ENCODE results near the gene YY1. TPM values are rescaled to one million over a fixed set of nuclear protein-coding genes. Genes with fewer than 3 reads are reported as not detected.

Gene YY1
- total and polyA plus RNA-seq, 2 donors from 2014 or later = 34.2 to 60.4 TPM

DNA sequence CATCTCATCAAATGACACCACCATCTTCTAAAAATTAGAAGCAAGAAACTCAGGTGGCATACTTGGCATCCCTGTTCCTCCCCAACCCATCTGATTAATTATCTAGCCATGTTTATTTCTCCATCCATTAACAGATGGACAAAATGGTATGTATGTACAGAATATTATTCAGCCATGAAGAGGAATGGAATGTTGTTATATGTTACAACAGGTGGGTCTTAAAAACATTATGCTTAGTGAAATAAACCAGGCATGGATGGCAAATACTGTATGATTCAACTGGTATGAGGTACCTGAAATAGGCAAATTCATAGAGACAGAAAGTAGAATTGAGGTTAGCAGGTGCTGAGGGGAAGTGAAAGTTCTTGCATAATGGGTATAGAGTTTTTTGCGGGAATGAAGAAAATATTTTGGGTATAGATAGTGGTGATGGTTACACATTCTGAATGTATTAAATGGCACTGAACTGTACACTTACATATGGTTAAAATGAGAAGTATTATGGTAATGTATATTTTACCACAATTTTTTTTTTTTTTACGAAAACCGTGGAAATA, 17.5 kb downstream of the YY1 start:
- FAIRE-seq = no peak
- Histone ChIP-seq H3K36me3 (ENCODE audit: control insufficient read depth in 2 of 3, insufficient read depth in 3 of 3, low read length in 3 of 3) (no peaks in the 10 kb centered on the region), H3K9me3 (ENCODE audit: control insufficient read depth in 2 of 3, insufficient read depth in 1 of 3, low read length in 3 of 3) (no peaks in the 10 kb centered on the region), H3K27me3 (ENCODE audit: control insufficient read depth, insufficient read depth, low read length) (no peaks in the 10 kb centered on the region), H3K27ac (ENCODE audit: low read depth in 2 of 2, low read length in 2 of 2) (no peak overlapping the region), H3K4me1 (ENCODE audit: control insufficient read depth in 2 of 3, insufficient read depth in 2 of 3, low read depth in 1 of 3, low read length in 3 of 3) (peaks cover 0 to 17% (median 15%) of the 10 kb centered on the region in 3 donors), H3K9ac (ENCODE audit: low read length in 3 of 3) (no peak overlapping the region), H3K4me3 (ENCODE audit: low read length in 3 of 3) (no peak overlapping the region)
- DNase-seq = no peak
- intact Hi-C loops (cut with DNase I) = no loop called here
- TF ChIP-seq, protein P1, sequence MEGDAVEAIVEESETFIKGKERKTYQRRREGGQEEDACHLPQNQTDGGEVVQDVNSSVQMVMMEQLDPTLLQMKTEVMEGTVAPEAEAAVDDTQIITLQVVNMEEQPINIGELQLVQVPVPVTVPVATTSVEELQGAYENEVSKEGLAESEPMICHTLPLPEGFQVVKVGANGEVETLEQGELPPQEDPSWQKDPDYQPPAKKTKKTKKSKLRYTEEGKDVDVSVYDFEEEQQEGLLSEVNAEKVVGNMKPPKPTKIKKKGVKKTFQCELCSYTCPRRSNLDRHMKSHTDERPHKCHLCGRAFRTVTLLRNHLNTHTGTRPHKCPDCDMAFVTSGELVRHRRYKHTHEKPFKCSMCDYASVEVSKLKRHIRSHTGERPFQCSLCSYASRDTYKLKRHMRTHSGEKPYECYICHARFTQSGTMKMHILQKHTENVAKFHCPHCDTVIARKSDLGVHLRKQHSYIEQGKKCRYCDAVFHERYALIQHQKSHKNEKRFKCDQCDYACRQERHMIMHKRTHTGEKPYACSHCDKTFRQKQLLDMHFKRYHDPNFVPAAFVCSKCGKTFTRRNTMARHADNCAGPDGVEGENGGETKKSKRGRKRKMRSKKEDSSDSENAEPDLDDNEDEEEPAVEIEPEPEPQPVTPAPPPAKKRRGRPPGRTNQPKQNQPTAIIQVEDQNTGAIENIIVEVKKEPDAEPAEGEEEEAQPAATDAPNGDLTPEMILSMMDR (IDR thresholded peaks at IDR 0.05; ENCODE audit: borderline replicate concordance, extremely low read depth, insufficient read depth) = no peak

DNA sequence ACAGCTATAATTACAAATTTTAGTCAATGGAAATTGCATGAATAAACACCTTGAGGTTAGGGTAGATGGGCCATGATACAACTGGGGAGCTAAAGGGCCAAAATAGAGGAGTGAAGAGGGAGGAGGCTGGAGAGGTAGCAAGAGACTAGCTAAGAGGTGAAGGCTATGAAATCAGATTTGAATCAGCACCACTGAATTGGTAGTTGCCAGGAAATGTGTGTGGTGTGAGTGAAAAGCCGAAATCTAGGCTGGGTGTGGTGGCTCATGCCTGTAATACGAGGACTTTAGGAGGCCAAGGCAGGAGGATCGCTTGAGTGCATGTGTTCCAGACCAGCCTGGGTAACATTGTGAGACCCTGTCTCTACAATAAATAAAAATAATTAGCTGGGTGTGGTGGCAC, 22.7 kb downstream of the YY1 start:
- FAIRE-seq (no peak), DNase-seq (no peak)
- H3K9me3 ChIP-seq (ENCODE audit: control insufficient read depth in 2 of 3, insufficient read depth in 1 of 3, low read length in 3 of 3) = no peaks in the 10 kb centered on the region
- no peak overlapping the region for H3K4me3 ChIP-seq (ENCODE audit: low read length in 3 of 3)
- intact Hi-C loops (cut with DNase I) = no loop called here
- H3K9ac ChIP-seq (ENCODE audit: low read length in 3 of 3) = no peak overlapping the region
- H3K4me1 ChIP-seq (ENCODE audit: control insufficient read depth in 2 of 3, insufficient read depth in 2 of 3, low read depth in 1 of 3, low read length in 3 of 3) = peaks cover 0 to 18% (median 11%) of the 10 kb centered on the region in 3 donors
- TF ChIP-seq, protein P1 (IDR thresholded peaks at IDR 0.05; ENCODE audit: borderline replicate concordance, extremely low read depth, insufficient read depth) = no peak
- peaks cover 2 to 9% (median 2%) of the 10 kb centered on the region in 3 donors for H3K36me3 ChIP-seq (ENCODE audit: control insufficient read depth in 2 of 3, insufficient read depth in 3 of 3, low read length in 3 of 3)
- H3K27ac ChIP-seq (ENCODE audit: low read depth in 2 of 2, low read length in 2 of 2) = no peak overlapping the region
- H3K27me3 ChIP-seq (ENCODE audit: control insufficient read depth, insufficient read depth, low read length) = no peaks in the 10 kb centered on the region

DNA sequence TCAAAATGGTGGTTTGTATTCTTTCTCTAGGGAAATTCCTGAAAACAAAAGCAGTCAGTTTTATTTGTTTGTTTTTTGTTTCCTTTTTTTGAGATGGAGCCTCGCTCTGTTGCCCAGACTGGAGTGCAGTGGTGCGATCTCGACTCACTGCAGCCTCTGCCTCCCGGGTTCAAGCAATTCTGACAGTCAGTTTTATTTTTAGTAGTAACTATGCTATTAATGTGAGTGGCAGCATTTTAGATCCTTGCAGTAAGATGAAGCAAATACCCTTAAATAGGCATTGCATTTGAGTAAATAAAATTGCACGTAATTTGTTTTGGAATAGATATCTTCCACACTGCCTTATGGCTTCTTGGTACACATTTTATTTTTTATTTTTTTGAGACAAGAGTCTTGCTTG, 23.6 kb downstream of the YY1 start:
- intact Hi-C loops (cut with DNase I) = no loop called here
- FAIRE-seq (no peak), DNase-seq (no peak)
- TF ChIP-seq, protein P1 (IDR thresholded peaks at IDR 0.05; ENCODE audit: borderline replicate concordance, extremely low read depth, insufficient read depth) = no peak
- Histone ChIP-seq H3K36me3 (ENCODE audit: control insufficient read depth in 2 of 3, insufficient read depth in 3 of 3, low read length in 3 of 3) (peaks cover 2 to 9% (median 2%) of the 10 kb centered on the region in 3 donors), H3K9me3 (ENCODE audit: control insufficient read depth in 2 of 3, insufficient read depth in 1 of 3, low read length in 3 of 3) (no peaks in the 10 kb centered on the region), H3K9ac (ENCODE audit: low read length in 3 of 3) (no peak overlapping the region), H3K27ac (ENCODE audit: low read depth in 2 of 2, low read length in 2 of 2) (no peak overlapping the region), H3K27me3 (ENCODE audit: control insufficient read depth, insufficient read depth, low read length) (no peaks in the 10 kb centered on the region), H3K4me1 (ENCODE audit: control insufficient read depth in 2 of 3, insufficient read depth in 2 of 3, low read depth in 1 of 3, low read length in 3 of 3) (peaks cover 0 to 15% (median 12%) of the 10 kb centered on the region in 3 donors), H3K4me3 (ENCODE audit: low read length in 3 of 3) (no peak overlapping the region)

DNA sequence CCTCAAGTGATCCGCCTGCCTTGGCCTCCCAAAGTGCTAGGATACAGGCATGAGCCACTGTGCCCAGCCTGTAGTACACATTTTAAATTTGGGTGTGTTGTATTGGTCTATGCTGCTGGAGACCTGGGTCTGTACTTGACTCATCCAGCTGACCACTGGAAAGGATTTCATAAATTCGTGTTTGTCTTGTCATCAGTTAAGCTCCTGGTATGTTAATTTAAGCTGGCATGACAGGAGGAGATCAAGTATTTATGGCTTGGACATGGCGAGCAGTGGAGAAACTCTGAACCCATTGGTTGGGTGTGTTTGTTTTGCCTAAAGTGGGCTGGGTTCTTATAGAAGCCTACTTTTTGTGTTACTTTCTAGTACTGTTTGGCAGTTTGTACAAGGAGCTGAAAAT, 24.2 kb downstream of the YY1 start:
- Histone ChIP-seq H3K27me3 (ENCODE audit: control insufficient read depth, insufficient read depth, low read length) (no peaks in the 10 kb centered on the region), H3K4me3 (ENCODE audit: low read length in 3 of 3) (no peak overlapping the region), H3K4me1 (ENCODE audit: control insufficient read depth in 2 of 3, insufficient read depth in 2 of 3, low read depth in 1 of 3, low read length in 3 of 3) (peaks cover 0 to 15% (median 11%) of the 10 kb centered on the region in 3 donors), H3K27ac (ENCODE audit: low read depth in 2 of 2, low read length in 2 of 2) (no peak overlapping the region), H3K9ac (ENCODE audit: low read length in 3 of 3) (no peak overlapping the region), H3K36me3 (ENCODE audit: control insufficient read depth in 2 of 3, insufficient read depth in 3 of 3, low read length in 3 of 3) (peaks cover 2 to 9% (median 2%) of the 10 kb centered on the region in 3 donors), H3K9me3 (ENCODE audit: control insufficient read depth in 2 of 3, insufficient read depth in 1 of 3, low read length in 3 of 3) (no peaks in the 10 kb centered on the region)
- TF ChIP-seq, protein P1 (IDR thresholded peaks at IDR 0.05; ENCODE audit: borderline replicate concordance, extremely low read depth, insufficient read depth) = no peak
- FAIRE-seq (no peak), DNase-seq (no peak)
- intact Hi-C loops (cut with DNase I) = no loop called here
